Liver (tissue), 9 donors: ENCODE measurements around the gene RNASE7. TPM values are rescaled to one million over a fixed set of nuclear protein-coding genes. Genes with fewer than 3 reads are reported as not detected.

Experiments
- DNase-seq: peaks from one replicate; pipeline ENCODE4 v3.0.0-alpha.2; 2017; ENCODE audit warnings: low spot score
- H3K27ac ChIP-seq, 2 donors: one replicate each; pipeline ENCODE4 v1.7.0; 2013; ENCODE audit warnings: inconsistent platforms in 2 of 2, low read length in 2 of 2, control low read depth in 1 of 2, low read depth in 1 of 2, mild to moderate bottlenecking in 1 of 2
- H3K27me3 ChIP-seq, 4 donors: one replicate each; pipeline versions ENCODE4 v1.6.1 to v1.7.0; 2013; ENCODE audit warnings: low read length in 3 of 4, inconsistent platforms in 1 of 4, mild to moderate bottlenecking in 1 of 4, moderate library complexity in 1 of 4; ENCODE audit not compliant: control insufficient read depth in 4 of 4, insufficient read depth in 4 of 4
- H3K36me3 ChIP-seq, 4 donors: one replicate each; pipeline versions ENCODE4 v1.6.1 to v1.7.0; 2013; ENCODE audit warnings: low read length in 3 of 4, mild to moderate bottlenecking in 3 of 4, low read depth in 1 of 4, moderate library complexity in 1 of 4; ENCODE audit not compliant: control insufficient read depth in 4 of 4, insufficient read depth in 3 of 4
- H3K4me1 ChIP-seq, 4 donors: one replicate each; pipeline versions ENCODE4 v1.6.1 to v1.7.0; 2013; ENCODE audit warnings: low read length in 3 of 4, mild to moderate bottlenecking in 3 of 4, moderate library complexity in 1 of 4; ENCODE audit not compliant: control insufficient read depth in 4 of 4, insufficient read depth in 4 of 4
- H3K4me3 ChIP-seq, 3 donors: one replicate each; pipeline versions ENCODE4 v1.6.1 to v1.7.0; 2013; ENCODE audit warnings: low read length in 3 of 3, control low read depth in 1 of 3, low read depth in 1 of 3, mild to moderate bottlenecking in 1 of 3
- H3K9ac ChIP-seq, 2 donors: one replicate each; pipeline ENCODE4 v1.7.0; 2013; ENCODE audit warnings: low read length in 2 of 2, mild to moderate bottlenecking in 2 of 2, moderate library complexity in 2 of 2, control low read depth in 1 of 2, low read depth in 1 of 2
- H3K9me3 ChIP-seq, 4 donors: one replicate each; pipeline versions ENCODE4 v1.6.1 to v1.7.0; 2013; ENCODE audit warnings: low read length in 3 of 4; ENCODE audit not compliant: control insufficient read depth in 4 of 4
- ATF3 ChIP-seq: IDR thresholded peaks from 2 replicates; pipeline ENCODE4 v1.6.1; 2016; ENCODE audit warnings: antibody characterized with exemption
- CTCF ChIP-seq: fragments of 150-350 bp; IDR thresholded peaks from 2 replicates; pipeline ENCODE4 v1.5.1; 2017; ENCODE audit warnings: improper control_type of control experiment, low read depth, low read length; ENCODE audit not compliant: missing input control
- FOXA1 ChIP-seq: IDR thresholded peaks from 2 replicates; pipeline ENCODE4 v1.6.1; 2016; ENCODE audit warnings: antibody characterized with exemption
- FOXA2 ChIP-seq: IDR thresholded peaks from 2 replicates; pipeline ENCODE4 v1.6.1; 2016; ENCODE audit warnings: antibody characterized with exemption
- GABPA ChIP-seq, 2 donors: IDR thresholded peaks in 1 of 2; conservative IDR thresholded peaks in 1 of 2; 2 replicates each; pipeline ENCODE4 v1.6.1; 2016; ENCODE audit warnings: antibody characterized with exemption in 2 of 2, mild to moderate bottlenecking in 1 of 2, moderate library complexity in 1 of 2
- HNF4A ChIP-seq, 2 donors: conservative IDR thresholded peaks; 2 replicates each; pipeline ENCODE4 v1.6.1; 2016; ENCODE audit warnings: antibody characterized with exemption in 2 of 2, mild to moderate bottlenecking in 2 of 2
- HNF4G ChIP-seq: IDR thresholded peaks from 2 replicates; pipeline ENCODE4 v1.6.1; 2016; ENCODE audit warnings: antibody characterized with exemption
- JUND ChIP-seq, 2 donors: IDR thresholded peaks; 2 replicates each; pipeline ENCODE4 v1.6.1; 2016; ENCODE audit warnings: antibody characterized with exemption in 2 of 2
- MAX ChIP-seq: IDR thresholded peaks from 2 replicates; pipeline ENCODE4 v1.6.1; 2016; ENCODE audit warnings: antibody characterized with exemption
- NR2F2 ChIP-seq: IDR thresholded peaks from 2 replicates; pipeline ENCODE4 v1.6.1; 2016; ENCODE audit warnings: antibody characterized with exemption
- RAD21 ChIP-seq, 2 donors: IDR thresholded peaks; 2 replicates each; pipeline ENCODE4 v1.6.1; 2016; ENCODE audit warnings: antibody characterized with exemption in 2 of 2, mild to moderate bottlenecking in 2 of 2
- REST ChIP-seq: IDR thresholded peaks from 2 replicates; pipeline ENCODE4 v1.6.1; 2016; ENCODE audit warnings: antibody characterized with exemption, mild to moderate bottlenecking
- RXRA ChIP-seq, 2 donors: IDR thresholded peaks; 2 replicates each; pipeline ENCODE4 v1.6.1; 2017 to 2018; ENCODE audit warnings: antibody characterized with exemption in 2 of 2, mild to moderate bottlenecking in 1 of 2
- SP1 ChIP-seq: IDR thresholded peaks from 2 replicates; pipeline ENCODE4 v1.6.1; 2018; ENCODE audit warnings: antibody characterized with exemption, mild to moderate bottlenecking
- TAF1 ChIP-seq: conservative IDR thresholded peaks from 2 replicates; pipeline ENCODE4 v1.6.1; 2016; ENCODE audit warnings: antibody characterized with exemption, mild to moderate bottlenecking
- YY1 ChIP-seq: IDR thresholded peaks from 2 replicates; pipeline ENCODE4 v1.6.1; 2016; ENCODE audit warnings: antibody characterized with exemption, mild to moderate bottlenecking
- ZBTB33 ChIP-seq: IDR thresholded peaks from 2 replicates; pipeline ENCODE4 v1.6.1; 2016; ENCODE audit warnings: antibody characterized with exemption
- WGBS: extraction: QIAGEN DNeasy Blood & Tissue Kit; methylation state at CpG from one replicate; pipeline ENCODE4 v1.1.7; 2013; 5-methylcytosine and 5-hydroxymethylcytosine counted together
- polyA plus RNA-seq, 2 donors: library from polyadenylated mRNA; stranded (reverse) in 1 of 2; unstranded in 1 of 2; fragments of 200-250 nt in 1 of 2; fragments of >200 nt in 1 of 2; fragmentation: Nextera tagmentation in 1 of 2; extraction: Ambion mirVana in 1 of 2; gene quantifications; one replicate each; pipeline versions ENCODE4 v1.2.1 to v1.2.3, GENCODE V29; 2013 to 2015
- total RNA-seq, 2 donors: library from RNA; depleted of rRNA; stranded (reverse); fragments of >200 nt; gene quantifications; one replicate each; pipeline ENCODE4 v1.2.3, GENCODE V29; 2014
- donor health status: healthy.
- donor health status: healthy.
- donor health status: healthy.
- donor health status: healthy.
- donor health status: healthy.

Gene RNASE7
- total and polyA plus RNA-seq, 4 donors: 0.11 to 0.33 (median 0.12) TPM; not detected in 1

GRCh38 chr14:21026274-21026987 lies 15.7 kb upstream of the RNASE7 start:
- TF ChIP-seq NR2F2: no peak
- no peak for TF ChIP-seq CTCF
- TF ChIP-seq REST: no peak
- no peak for TF ChIP-seq RAD21 (IDR thresholded peaks at IDR 0.05)
- no peak for TF ChIP-seq GABPA (IDR thresholded peaks at IDR 0.05 in 1 of 2, conservative IDR thresholded peaks at IDR 0.05 in 1 of 2)
- no peak for TF ChIP-seq JUND (IDR thresholded peaks at IDR 0.05)
- TF ChIP-seq SP1: no peak
- no peak for TF ChIP-seq FOXA1
- TF ChIP-seq ZBTB33: no peak
- no peak for TF ChIP-seq FOXA2
- no peak for TF ChIP-seq ATF3
- no peak for TF ChIP-seq HNF4G
- TF ChIP-seq HNF4A (conservative IDR thresholded peaks at IDR 0.05): no peak
- no peak for TF ChIP-seq TAF1
- no peak for TF ChIP-seq MAX
- TF ChIP-seq YY1: no peak
- no peak for TF ChIP-seq RXRA (IDR thresholded peaks at IDR 0.05)
- H3K9me3 ChIP-seq: no peaks in the 10 kb centered on the region
- H3K9ac ChIP-seq: no peak overlapping the region
- no peak for DNase-seq
- H3K27ac ChIP-seq: peak overlapping the region; percentile 87 to 88
- peaks cover 3 to 39% (median 32%) of the 10 kb centered on the region in 4 donors for H3K4me1 ChIP-seq
- no peaks in the 10 kb centered on the region for H3K27me3 ChIP-seq
- H3K36me3 ChIP-seq: peaks cover 0 to 23% (median 8%) of the 10 kb centered on the region in 4 donors
- H3K4me3 ChIP-seq: no peak overlapping the region
- 73% methylated on average over 7 of the region's 7 CpGs for WGBS
